Liver (tissue), 9 donors: ENCODE measurements around the gene ARX. TPM values are rescaled to one million over a fixed set of nuclear protein-coding genes. Genes with fewer than 3 reads are reported as not detected.

Experiments used
- DNase-seq: peaks from one replicate; pipeline ENCODE4 v3.0.0-alpha.2; 2017; ENCODE audit warnings: low spot score
- H3K27ac ChIP-seq, 2 donors: one replicate each; pipeline ENCODE4 v1.7.0; 2013; ENCODE audit warnings: inconsistent platforms in 2 of 2, low read length in 2 of 2, control low read depth in 1 of 2, low read depth in 1 of 2, mild to moderate bottlenecking in 1 of 2
- H3K27me3 ChIP-seq, 4 donors: one replicate each; pipeline versions ENCODE4 v1.6.1 to v1.7.0; 2013; ENCODE audit warnings: low read length in 3 of 4, inconsistent platforms in 1 of 4, mild to moderate bottlenecking in 1 of 4, moderate library complexity in 1 of 4; ENCODE audit not compliant: control insufficient read depth in 4 of 4, insufficient read depth in 4 of 4
- H3K36me3 ChIP-seq, 4 donors: one replicate each; pipeline versions ENCODE4 v1.6.1 to v1.7.0; 2013; ENCODE audit warnings: low read length in 3 of 4, mild to moderate bottlenecking in 3 of 4, low read depth in 1 of 4, moderate library complexity in 1 of 4; ENCODE audit not compliant: control insufficient read depth in 4 of 4, insufficient read depth in 3 of 4
- H3K4me1 ChIP-seq, 4 donors: one replicate each; pipeline versions ENCODE4 v1.6.1 to v1.7.0; 2013; ENCODE audit warnings: low read length in 3 of 4, mild to moderate bottlenecking in 3 of 4, moderate library complexity in 1 of 4; ENCODE audit not compliant: control insufficient read depth in 4 of 4, insufficient read depth in 4 of 4
- H3K4me3 ChIP-seq, 3 donors: one replicate each; pipeline versions ENCODE4 v1.6.1 to v1.7.0; 2013; ENCODE audit warnings: low read length in 3 of 3, control low read depth in 1 of 3, low read depth in 1 of 3, mild to moderate bottlenecking in 1 of 3
- H3K9ac ChIP-seq, 2 donors: one replicate each; pipeline ENCODE4 v1.7.0; 2013; ENCODE audit warnings: low read length in 2 of 2, mild to moderate bottlenecking in 2 of 2, moderate library complexity in 2 of 2, control low read depth in 1 of 2, low read depth in 1 of 2
- H3K9me3 ChIP-seq, 4 donors: one replicate each; pipeline versions ENCODE4 v1.6.1 to v1.7.0; 2013; ENCODE audit warnings: low read length in 3 of 4; ENCODE audit not compliant: control insufficient read depth in 4 of 4
- ATF3 ChIP-seq: IDR thresholded peaks from 2 replicates; pipeline ENCODE4 v1.6.1; 2016; ENCODE audit warnings: antibody characterized with exemption
- CTCF ChIP-seq: fragments of 150-350 bp; IDR thresholded peaks from 2 replicates; pipeline ENCODE4 v1.5.1; 2017; ENCODE audit warnings: improper control_type of control experiment, low read depth, low read length; ENCODE audit not compliant: missing input control
- EGR1 ChIP-seq, 2 donors: IDR thresholded peaks; 2 replicates each; pipeline ENCODE4 v1.6.1; 2016 to 2018; ENCODE audit warnings: antibody characterized with exemption in 2 of 2, low read depth in 2 of 2
- FOXA1 ChIP-seq: IDR thresholded peaks from 2 replicates; pipeline ENCODE4 v1.6.1; 2016; ENCODE audit warnings: antibody characterized with exemption
- FOXA2 ChIP-seq: IDR thresholded peaks from 2 replicates; pipeline ENCODE4 v1.6.1; 2016; ENCODE audit warnings: antibody characterized with exemption
- GABPA ChIP-seq, 2 donors: IDR thresholded peaks in 1 of 2; conservative IDR thresholded peaks in 1 of 2; 2 replicates each; pipeline ENCODE4 v1.6.1; 2016; ENCODE audit warnings: antibody characterized with exemption in 2 of 2, mild to moderate bottlenecking in 1 of 2, moderate library complexity in 1 of 2
- HNF4A ChIP-seq, 2 donors: conservative IDR thresholded peaks; 2 replicates each; pipeline ENCODE4 v1.6.1; 2016; ENCODE audit warnings: antibody characterized with exemption in 2 of 2, mild to moderate bottlenecking in 2 of 2
- HNF4G ChIP-seq: IDR thresholded peaks from 2 replicates; pipeline ENCODE4 v1.6.1; 2016; ENCODE audit warnings: antibody characterized with exemption
- JUND ChIP-seq, 2 donors: IDR thresholded peaks; 2 replicates each; pipeline ENCODE4 v1.6.1; 2016; ENCODE audit warnings: antibody characterized with exemption in 2 of 2
- MAX ChIP-seq: IDR thresholded peaks from 2 replicates; pipeline ENCODE4 v1.6.1; 2016; ENCODE audit warnings: antibody characterized with exemption
- NR2F2 ChIP-seq: IDR thresholded peaks from 2 replicates; pipeline ENCODE4 v1.6.1; 2016; ENCODE audit warnings: antibody characterized with exemption
- REST ChIP-seq: IDR thresholded peaks from 2 replicates; pipeline ENCODE4 v1.6.1; 2016; ENCODE audit warnings: antibody characterized with exemption, mild to moderate bottlenecking
- RXRA ChIP-seq, 2 donors: IDR thresholded peaks; 2 replicates each; pipeline ENCODE4 v1.6.1; 2017 to 2018; ENCODE audit warnings: antibody characterized with exemption in 2 of 2, mild to moderate bottlenecking in 1 of 2
- SP1 ChIP-seq: IDR thresholded peaks from 2 replicates; pipeline ENCODE4 v1.6.1; 2018; ENCODE audit warnings: antibody characterized with exemption, mild to moderate bottlenecking
- TAF1 ChIP-seq: conservative IDR thresholded peaks from 2 replicates; pipeline ENCODE4 v1.6.1; 2016; ENCODE audit warnings: antibody characterized with exemption, mild to moderate bottlenecking
- YY1 ChIP-seq: IDR thresholded peaks from 2 replicates; pipeline ENCODE4 v1.6.1; 2016; ENCODE audit warnings: antibody characterized with exemption, mild to moderate bottlenecking
- ZBTB33 ChIP-seq: IDR thresholded peaks from 2 replicates; pipeline ENCODE4 v1.6.1; 2016; ENCODE audit warnings: antibody characterized with exemption
- WGBS: extraction: QIAGEN DNeasy Blood & Tissue Kit; methylation state at CpG from one replicate; pipeline ENCODE4 v1.1.7; 2013; 5-methylcytosine and 5-hydroxymethylcytosine counted together
- polyA plus RNA-seq, 2 donors: library from polyadenylated mRNA; stranded (reverse) in 1 of 2; unstranded in 1 of 2; fragments of 200-250 nt in 1 of 2; fragments of >200 nt in 1 of 2; fragmentation: Nextera tagmentation in 1 of 2; extraction: Ambion mirVana in 1 of 2; gene quantifications; one replicate each; pipeline versions ENCODE4 v1.2.1 to v1.2.3, GENCODE V29; 2013 to 2015
- total RNA-seq, 2 donors: library from RNA; depleted of rRNA; stranded (reverse); fragments of >200 nt; gene quantifications; one replicate each; pipeline ENCODE4 v1.2.3, GENCODE V29; 2014
- donor health status: healthy.
- donor health status: healthy.
- donor health status: healthy.
- donor health status: healthy.
- donor health status: healthy.

The ARX gene
- total and polyA plus RNA-seq, 4 donors, result not detected

DNA sequence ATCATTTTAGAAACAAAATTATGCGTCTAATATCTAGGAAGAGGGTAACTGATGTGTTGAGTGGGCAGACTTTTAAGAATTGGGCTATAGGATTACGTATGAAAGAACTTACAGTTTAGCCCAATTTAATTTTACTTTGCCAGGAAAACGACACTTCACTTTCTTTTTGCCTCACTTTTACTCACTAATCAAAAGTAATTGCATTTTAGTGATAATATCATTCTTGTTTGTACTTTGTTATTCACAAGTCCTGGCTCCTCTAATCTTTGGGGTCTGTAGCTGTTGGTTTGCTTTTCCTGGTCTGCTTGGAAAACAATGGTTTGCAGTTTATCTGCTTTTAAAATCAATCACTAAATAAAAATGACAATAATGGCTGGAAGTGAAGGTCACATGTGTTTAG lies 2.9 kb upstream of the ARX start:
- Histone ChIP-seq H3K27ac (no peak overlapping the region), H3K4me1 (peaks cover 3 to 17% (median 9%) of the 10 kb centered on the region in 4 donors), H3K36me3 (no peaks in the 10 kb centered on the region), H3K9me3 (no peaks in the 10 kb centered on the region), H3K4me3 (no peak overlapping the region), H3K9ac (no peak overlapping the region), H3K27me3 (peaks cover 0 to 27% (median 5%) of the 10 kb centered on the region in 4 donors)
- DNase-seq, result no peak
- 21% methylated on average over 3 of the region's 3 CpGs for WGBS
- TF ChIP-seq FOXA2 (no peak), RXRA (IDR thresholded peaks at IDR 0.05) (no peak), YY1 (no peak), MAX (no peak), GABPA (IDR thresholded peaks at IDR 0.05 in 1 of 2, conservative IDR thresholded peaks at IDR 0.05 in 1 of 2) (no peak), HNF4G (no peak), REST (no peak), ZBTB33 (no peak), FOXA1 (no peak), NR2F2 (no peak), TAF1 (no peak), JUND (IDR thresholded peaks at IDR 0.05) (no peak), ATF3 (no peak)

GRCh38 chrX:25017667-25018247 lies 2.0 kb upstream of the ARX start:
- Histone ChIP-seq H3K27ac (no peak overlapping the region), H3K4me1 (peaks cover 7 to 23% (median 11%) of the 10 kb centered on the region in 4 donors), H3K9ac (no peak overlapping the region), H3K4me3 (no peak overlapping the region), H3K27me3 (peaks cover 0 to 22% (median 4%) of the 10 kb centered on the region in 4 donors), H3K36me3 (no peaks in the 10 kb centered on the region), H3K9me3 (no peaks in the 10 kb centered on the region)
- 5% methylated on average over 32 of the region's 32 CpGs for WGBS
- TF ChIP-seq EGR1 (IDR thresholded peaks at IDR 0.05; ENCODE audit: low read depth in 2 of 2) (no peak), SP1 (no peak), JUND (IDR thresholded peaks at IDR 0.05) (no peak), CTCF (no peak), TAF1 (no peak), FOXA1 (no peak), GABPA (IDR thresholded peaks at IDR 0.05 in 1 of 2, conservative IDR thresholded peaks at IDR 0.05 in 1 of 2) (no peak), NR2F2 (no peak), HNF4A (conservative IDR thresholded peaks at IDR 0.05) (no peak), HNF4G (no peak), YY1 (no peak), MAX (no peak), ZBTB33 (no peak), RXRA (IDR thresholded peaks at IDR 0.05) (no peak)
- no peak for DNase-seq
